ENCODE results near the gene DDX39A.
"Not testable (repeated sequence)": the region's sequence is repeated elsewhere in the genome, so short reads cannot be mapped to it uniquely, and the experiment has no call there.

Gene DDX39A

GRCh38 chr19:14383661-14384555 is 35.2 kb downstream of the DDX39A start:
- no peak for DNase-seq

GRCh38 chr19:14381689-14382474 is 37.3 kb downstream of the DDX39A start:
- no peak for DNase-seq

- no peak for DNase-seq
These were observed 39.7 kb downstream of the DDX39A start for GRCh38 chr19:14379294-14380065.

- no peak for DNase-seq
These were observed 40.3 kb downstream of the DDX39A start for GRCh38 chr19:14378890-14379289.

- DNase-seq = no peak
These were observed 41.2 kb downstream of the DDX39A start for GRCh38 chr19:14377883-14378328.

GRCh38 chr19:14375582-14376291 is 43.4 kb downstream of the DDX39A start:
- no peak for DNase-seq

GRCh38 chr19:14375055-14375581 is 44.0 kb downstream of the DDX39A start:
- DNase-seq = no peak

GRCh38 chr19:14374313-14374712 is 44.8 kb downstream of the DDX39A start:
- not testable (repeated sequence) for DNase-seq

- not testable (repeated sequence) for DNase-seq
These were observed 46.6 kb downstream of the DDX39A start for GRCh38 chr19:14372384-14373077.

GRCh38 chr19:14371301-14371821 is 47.8 kb downstream of the DDX39A start:
- DNase-seq = no peak

GRCh38 chr19:14370940-14371280 is 48.2 kb downstream of the DDX39A start:
- no peak for DNase-seq

- DNase-seq = no peak
These were observed 48.8 kb downstream of the DDX39A start for GRCh38 chr19:14370169-14370939.

- DNase-seq = no peak
These were observed 49.6 kb downstream of the DDX39A start for GRCh38 chr19:14369399-14370168.

- DNase-seq = no peak
These were observed 51.1 kb downstream of the DDX39A start for GRCh38 chr19:14368011-14368513.

GRCh38 chr19:14367016-14367415 is 52.1 kb downstream of the DDX39A start:
- DNase-seq = no peak

- peak; percentile 49 for DNase-seq
These were observed 52.6 kb downstream of the DDX39A start for GRCh38 chr19:14366529-14366928.

- DNase-seq = not testable (repeated sequence)
These were observed 55.1 kb downstream of the DDX39A start for GRCh38 chr19:14364098-14364443.

- no peak for DNase-seq
These were observed 55.7 kb downstream of the DDX39A start for GRCh38 chr19:14363183-14364097.
